ENCODE results near the gene ME3.

The ME3 gene

GRCh38 chr11:86637988-86638387 is 34.4 kb downstream of the ME3 start:
- Histone ChIP-seq H3K4me3 (replicated peaks; ENCODE audit: insufficient read depth, low read length) (no peak overlapping the region), H3K27me3 (ENCODE audit: insufficient read depth, poor library complexity, severe bottlenecking) (peaks cover 3% of the 10 kb centered on the region), H3K27ac (replicated peaks) (no peak overlapping the region)
- DNase-seq (ENCODE audit: low read depth in 1 of 2, low spot score in 1 of 2): no peak
- no peak for TF ChIP-seq POLR2AphosphoS5 (IDR thresholded peaks at IDR 0.05; ENCODE audit: low read depth)
- no peak for TF ChIP-seq GABPA (IDR thresholded peaks at IDR 0.05; ENCODE audit: low read depth)
- TF ChIP-seq CTCF (IDR thresholded peaks at IDR 0.05; ENCODE audit: insufficient read depth, low read length): no peak
- TF ChIP-seq SPI1 (IDR thresholded peaks at IDR 0.05; ENCODE audit: borderline replicate concordance, low read depth): no peak
- no peak for TF ChIP-seq REST (IDR thresholded peaks at IDR 0.05; ENCODE audit: insufficient replicate concordance, low read depth)

- no peak overlapping the region for H3K4me3 ChIP-seq (replicated peaks; ENCODE audit: insufficient read depth, low read length)
- TF ChIP-seq REST (IDR thresholded peaks at IDR 0.05; ENCODE audit: insufficient replicate concordance, low read depth): no peak
- no peak for TF ChIP-seq SPI1 (IDR thresholded peaks at IDR 0.05; ENCODE audit: borderline replicate concordance, low read depth)
- TF ChIP-seq POLR2AphosphoS5 (IDR thresholded peaks at IDR 0.05; ENCODE audit: low read depth): no peak
- no peak for TF ChIP-seq GABPA (IDR thresholded peaks at IDR 0.05; ENCODE audit: low read depth)
- no peak for TF ChIP-seq CTCF (IDR thresholded peaks at IDR 0.05; ENCODE audit: insufficient read depth, low read length)
- H3K27ac ChIP-seq (replicated peaks): no peak overlapping the region
- peaks cover 3% of the 10 kb centered on the region for H3K27me3 ChIP-seq (ENCODE audit: insufficient read depth, poor library complexity, severe bottlenecking)
- DNase-seq (ENCODE audit: low read depth in 1 of 2, low spot score in 1 of 2): no peak
These were observed 36.1 kb downstream of the ME3 start for GRCh38 chr11:86636275-86636674.

GRCh38 chr11:86632499-86633269 is 39.7 kb downstream of the ME3 start:
- TF ChIP-seq POLR2AphosphoS5 (IDR thresholded peaks at IDR 0.05; ENCODE audit: low read depth) (no peak), SPI1 (IDR thresholded peaks at IDR 0.05; ENCODE audit: borderline replicate concordance, low read depth) (no peak), CTCF (IDR thresholded peaks at IDR 0.05; ENCODE audit: insufficient read depth, low read length) (no peak), GABPA (IDR thresholded peaks at IDR 0.05; ENCODE audit: low read depth) (no peak), REST (IDR thresholded peaks at IDR 0.05; ENCODE audit: insufficient replicate concordance, low read depth) (no peak)
- DNase-seq (ENCODE audit: low read depth in 1 of 2, low spot score in 1 of 2): no peak
- Histone ChIP-seq H3K27me3 (ENCODE audit: insufficient read depth, poor library complexity, severe bottlenecking) (no peaks in the 10 kb centered on the region), H3K27ac (replicated peaks) (no peak overlapping the region), H3K4me3 (replicated peaks; ENCODE audit: insufficient read depth, low read length) (no peak overlapping the region)

All from HL-60 (cell line).